Endothelial cell (in vitro differentiated cells): ENCODE results near the gene MARK2. TPM values are rescaled to one million over a fixed set of nuclear protein-coding genes. Genes with fewer than 3 reads are reported as not detected.

ENCODE experiments used
- DNase-seq: peaks from one replicate; pipeline ENCODE4 v3.0.0; 2021; ENCODE audit warnings: low spot score
- H3K27ac Mint-ChIP-seq: one replicate; pipeline ENCODE4 v1.8.0; 2021; ENCODE audit warnings: mixed read lengths, inconsistent platforms; ENCODE audit not compliant: unreplicated experiment
- H3K27me3 Mint-ChIP-seq: one replicate; pipeline ENCODE4 v1.8.0; 2021; ENCODE audit warnings: mild to moderate bottlenecking, moderate library complexity, mixed read lengths, inconsistent platforms; ENCODE audit not compliant: unreplicated experiment
- H3K36me3 Mint-ChIP-seq: one replicate; pipeline ENCODE4 v1.8.0; 2021; ENCODE audit warnings: mild to moderate bottlenecking, low read depth, mixed read lengths, inconsistent platforms; ENCODE audit not compliant: unreplicated experiment
- H3K4me1 Mint-ChIP-seq: one replicate; pipeline ENCODE4 v1.8.0; 2021; ENCODE audit warnings: mild to moderate bottlenecking, mixed read lengths, inconsistent platforms; ENCODE audit not compliant: unreplicated experiment
- H3K4me3 Mint-ChIP-seq: one replicate; pipeline ENCODE4 v1.8.0; 2021; ENCODE audit warnings: mild to moderate bottlenecking, mixed read lengths, inconsistent platforms; ENCODE audit not compliant: unreplicated experiment
- H3K9me3 Mint-ChIP-seq: one replicate; pipeline ENCODE4 v1.8.0; 2021; ENCODE audit warnings: mixed read lengths, inconsistent platforms; ENCODE audit not compliant: unreplicated experiment
- CTCF ChIP-seq: fragments of 200-600 bp; sonication (generic); IDR thresholded peaks from one replicate; pipeline ENCODE4 v1.5.0; 2021; ENCODE audit warnings: antibody characterized with exemption; ENCODE audit not compliant: unreplicated experiment
- total RNA-seq: library from RNA; stranded (reverse); fragmentation: NEBNext Ultra II Directional; extraction: Animal tissue kit (Norgen Biotek cat#: 25700); gene quantifications from one replicate; pipeline ENCODE4 v1.2.1, GENCODE V29; 2021; ENCODE audit not compliant: unreplicated experiment

The MARK2 gene
- total RNA-seq, 1 donor from 2014 or later, result 42.6 TPM

- Mint-ChIP-seq H3K4me1 (no peaks in the 10 kb centered on the region), H3K4me3 (no peak overlapping the region), H3K27me3 (peaks cover 7% of the 10 kb centered on the region), H3K27ac (no peak overlapping the region), H3K9me3 (no peaks in the 10 kb centered on the region), H3K36me3 (no peaks in the 10 kb centered on the region)
- DNase-seq, result no peak
- TF ChIP-seq CTCF, result no peak
Observed at GRCh38 chr11:63931876-63932275, 93.0 kb downstream of the MARK2 start.

GRCh38 chr11:63933459-63933858 lies 94.5 kb downstream of the MARK2 start:
- Mint-ChIP-seq H3K27me3 (peaks cover 5% of the 10 kb centered on the region), H3K4me1 (peaks cover 6% of the 10 kb centered on the region), H3K4me3 (no peak overlapping the region), H3K27ac (no peak overlapping the region), H3K36me3 (no peaks in the 10 kb centered on the region), H3K9me3 (no peaks in the 10 kb centered on the region)
- TF ChIP-seq CTCF, result no peak
- DNase-seq, result no peak

GRCh38 chr11:63937713-63938478 lies 99.0 kb downstream of the MARK2 start:
- Mint-ChIP-seq H3K4me1 (peaks cover 14% of the 10 kb centered on the region), H3K4me3 (peak overlapping the region; percentile 95), H3K9me3 (no peaks in the 10 kb centered on the region), H3K36me3 (no peaks in the 10 kb centered on the region), H3K27ac (peak overlapping the region; percentile 87), H3K27me3 (peaks cover 4% of the 10 kb centered on the region)
- TF ChIP-seq CTCF, result no peak
- DNase-seq, result no peak

GRCh38 chr11:63938479-63939396 lies 99.8 kb downstream of the MARK2 start, which contains the start of gene NAA40:
TSS of gene NAA40 (plus strand) at chr11:63939002. CDS start at chr11:63939097, 95 bp downstream.
- DNase-seq, result peak; percentile 95

More at GRCh38 chr11:63938479-63939396, 99.8 kb downstream of the MARK2 start, which contains the start of gene NAA40:
- Mint-ChIP-seq H3K27me3 (peaks cover 4% of the 10 kb centered on the region), H3K4me1 (peaks cover 14% of the 10 kb centered on the region), H3K4me3 (peak within 1 kb of the TSS; percentile 95), H3K36me3 (no peaks in the 10 kb centered on the region), H3K27ac (peak within 1 kb of the TSS; percentile 87), H3K9me3 (no peaks in the 10 kb centered on the region)
- TF ChIP-seq CTCF, result no peak
